B cell (primary cell): ENCODE data around the gene ATG3. TPM values are rescaled to one million over a fixed set of nuclear protein-coding genes. Genes with fewer than 3 reads are reported as not detected.
A peak's percentile ranks its signal among the peaks of the same experiment; 100 is the strongest.

Experiments used
- ATAC-seq: fragments of 200-7000 bp; cut with Tn5 transposase; one replicate; pipeline ENCODE4 v1.10.0; 2021; ENCODE audit warnings: low read depth, mild to moderate bottlenecking, moderate number of reproducible peaks, moderate library complexity
- CTCF ChIA-PET: fragments of 350-600 bp; sonication (Branson Sonifier 250); formaldehyde crosslinking; loops from one replicate; lab custom pipeline; 2021; ENCODE audit warnings: antibody characterized with exemption, inconsistent platforms; lab: Charles Lee
- POLR2A ChIA-PET: fragments of 350-600 bp; sonication (Branson Sonifier 250); formaldehyde crosslinking; loops from one replicate; lab custom pipeline; 2021; ENCODE audit warnings: antibody characterized with exemption; lab: Charles Lee
- DNase-seq: peaks from one replicate; pipeline ENCODE4 v3.0.0; 2013
- H2AFZ ChIP-seq: 2 replicates; pipeline ENCODE4 v1.6.1; 2012; ENCODE audit warnings: mild to moderate bottlenecking, low read depth, low read length; ENCODE audit not compliant: insufficient read depth, poor library complexity, severe bottlenecking
- H3K27ac ChIP-seq, 2 donors: 1 replicate in 1 of 2; 2 replicates in 1 of 2; pipeline ENCODE4 v1.5.1; 2012 to 2013; ENCODE audit warnings: low read length in 2 of 2, mild to moderate bottlenecking in 2 of 2, moderate library complexity in 1 of 2
- H3K27me3 ChIP-seq, 4 experiments: fragments of 200-600 bp in 1 of 4; sonication (generic) in 1 of 4; replicated peaks in 1 of 4; 1 replicate in 2 of 4; 2 replicates in 2 of 4; pipeline versions ENCODE4 v1.6.1 to v1.7.0; 2013 to 2016; ENCODE audit warnings: low read length in 3 of 4, mild to moderate bottlenecking in 2 of 4, mixed read lengths in 1 of 4, moderate library complexity in 1 of 4; ENCODE audit not compliant: insufficient read depth in 4 of 4, control insufficient read depth in 3 of 4; ENCODE audit errors: control extremely low read depth in 1 of 4
- H3K36me3 ChIP-seq, 2 experiments: replicated peaks in 1 of 2; 1 replicate in 1 of 2; 2 replicates in 1 of 2; pipeline versions ENCODE4 v1.6.1 to v1.7.1; 2013; ENCODE audit warnings: low read length in 1 of 2; ENCODE audit not compliant: insufficient read depth in 2 of 2, control insufficient read depth in 1 of 2; ENCODE audit errors: control extremely low read depth in 1 of 2, extremely low read depth in 1 of 2
- H3K4me1 ChIP-seq, 2 donors: fragments of 200-600 bp in 1 of 2; sonication (generic) in 1 of 2; 1 replicate in 1 of 2; 2 replicates in 1 of 2; pipeline versions ENCODE4 v1.5.1 to v1.6.1; 2013 to 2017; ENCODE audit warnings: low read length in 2 of 2; ENCODE audit not compliant: control insufficient read depth in 2 of 2, insufficient read depth in 2 of 2
- H3K4me2 ChIP-seq: replicated peaks from 2 replicates; pipeline ENCODE3; 2012; ENCODE audit warnings: mild to moderate bottlenecking, low read depth, low read length; ENCODE audit not compliant: poor library complexity, severe bottlenecking
- H3K4me3 ChIP-seq, 5 experiments: fragments of 200-600 bp in 1 of 5; sonication (generic) in 1 of 5; 1 replicate in 3 of 5; 2 replicates in 2 of 5; pipeline versions ENCODE4 v1.5.1 to v1.7.0; 2011 to 2016; ENCODE audit warnings: low read length in 4 of 5, mild to moderate bottlenecking in 4 of 5, low read depth in 2 of 5, control low read depth in 1 of 5, moderate library complexity in 1 of 5; ENCODE audit not compliant: insufficient read depth in 1 of 5; ENCODE audit errors: control extremely low read depth in 1 of 5, extremely low read depth in 1 of 5
- H3K79me2 ChIP-seq: fragments of 200-600 bp; sonication (generic); one replicate; pipeline ENCODE4 v1.6.0; 2016; ENCODE audit warnings: low read length; ENCODE audit not compliant: control insufficient read depth, insufficient read depth
- H3K9ac ChIP-seq: fragments of 200-600 bp; sonication (generic); 2 replicates; pipeline ENCODE4 v1.6.1; 2017; ENCODE audit warnings: mild to moderate bottlenecking, low read length, moderate library complexity
- H3K9me3 ChIP-seq, 3 donors: one replicate each; pipeline versions ENCODE4 v1.6.1 to v1.7.1; 2013; ENCODE audit warnings: low read length in 2 of 3; ENCODE audit not compliant: control insufficient read depth in 2 of 3, insufficient read depth in 1 of 3; ENCODE audit errors: control extremely low read depth in 1 of 3
- H4K20me1 ChIP-seq: 2 replicates; pipeline ENCODE4 v1.6.0; 2012; ENCODE audit warnings: mild to moderate bottlenecking, low read length; ENCODE audit not compliant: insufficient read depth, control insufficient read depth, poor library complexity, severe bottlenecking
- H3K27ac Mint-ChIP-seq: one replicate; pipeline ENCODE4 v1.8.0; 2021; ENCODE audit warnings: mixed read lengths
- H3K27me3 Mint-ChIP-seq: one replicate; pipeline ENCODE4 v1.8.0; 2021; ENCODE audit warnings: mixed read lengths
- H3K4me1 Mint-ChIP-seq: one replicate; pipeline ENCODE4 v1.8.0; 2021; ENCODE audit warnings: mixed read lengths
- H3K4me3 Mint-ChIP-seq: one replicate; pipeline ENCODE4 v1.8.0; 2021; ENCODE audit warnings: mixed read lengths
- H3K9me3 Mint-ChIP-seq: one replicate; pipeline ENCODE4 v1.8.0; 2022; ENCODE audit warnings: mixed read lengths; ENCODE audit not compliant: insufficient read depth
- EZH2 ChIP-seq: IDR thresholded peaks from 2 replicates; pipeline ENCODE4 v1.6.1; 2012; ENCODE audit warnings: borderline replicate concordance, low read depth, mild to moderate bottlenecking, moderate library complexity, low read length; ENCODE audit not compliant: insufficient read depth, poor library complexity, severe bottlenecking
- WGBS: methylation state at CpG from one replicate; pipeline ENCODE4 v1.1.5; 2013; ENCODE audit warnings: missing lambda C conversion rate; ENCODE audit not compliant: insufficient coverage; 5-methylcytosine and 5-hydroxymethylcytosine counted together
- intact Hi-C: fragments of 100-400 bp; cut with micrococcal nuclease; formaldehyde crosslinking; loops from one replicate; pipeline ENCODE4 v1.10.0; 2022
- polyA plus RNA-seq: library from polyadenylated mRNA; depleted of rRNA; stranded (reverse); fragments of >200 nt; gene quantifications from 2 replicates; pipeline ENCODE4 v1.2.3, GENCODE V29; 2012
- total RNA-seq, 2 donors: library from RNA; stranded (reverse); fragments of 120-200 nt in 1 of 2; gene quantifications; 1 replicate in 1 of 2; 2 replicates in 1 of 2; pipeline versions ENCODE4 v1.2.3 to v1.2.4, GENCODE V29; 2013 to 2022
- TF ChIP-seq, protein P1 (sequence below): fragments of 200-600 bp; IDR thresholded peaks from one replicate; pipeline ENCODE4 v1.8.0; 2022; ENCODE audit warnings: antibody characterized with exemption, mild to moderate bottlenecking

The ATG3 gene
- total and polyA plus RNA-seq, 2 donors (not counting 1 experiment from before 2014, with no cell fraction given), result 25.2 to 54.9 TPM

DNA sequence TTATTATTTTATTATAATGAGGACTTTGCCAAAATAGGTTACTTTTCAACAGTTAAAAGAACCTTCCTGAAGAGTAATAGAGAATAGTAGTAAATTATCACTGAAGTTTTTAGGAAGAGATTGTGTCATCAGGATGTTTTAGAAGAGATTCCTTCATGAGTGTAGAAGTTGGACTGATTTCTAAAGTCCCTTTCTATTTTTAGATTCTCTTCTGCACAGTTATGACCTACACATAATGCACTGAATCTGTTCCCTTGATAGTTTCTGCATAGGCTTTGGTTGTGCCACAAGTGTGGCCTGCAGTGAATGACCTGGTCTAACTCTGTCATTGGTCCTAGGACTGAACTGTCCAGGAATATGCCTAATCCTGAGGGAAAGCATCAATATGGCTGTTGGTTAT is 24.0 kb upstream of the ATG3 start:
- no peak overlapping the region for H2AFZ ChIP-seq
- CTCF ChIA-PET, result interaction anchor here (1.6 kb wide), 1 partner anchor 57 kb away, joined by 4 read pairs; no protein-coding TSS in a partner anchor
- no peak overlapping the region for H3K4me3 ChIP-seq
- H3K27me3 ChIP-seq, result no peaks in the 10 kb centered on the region
- ATAC-seq, result no peak
- H3K9me3 ChIP-seq, result no peaks in the 10 kb centered on the region
- H3K79me2 ChIP-seq, result no peaks in the 10 kb centered on the region
- DNase-seq, result no peak
- H3K27ac ChIP-seq, result peak overlapping the region in 1 of 2 donors; percentile 3
- peaks cover 11 to 39% of the 10 kb centered on the region in 2 experiments for H3K36me3 ChIP-seq
- H3K9ac ChIP-seq, result no peak overlapping the region
- no peak for TF ChIP-seq EZH2
- TF ChIP-seq, protein P1, sequence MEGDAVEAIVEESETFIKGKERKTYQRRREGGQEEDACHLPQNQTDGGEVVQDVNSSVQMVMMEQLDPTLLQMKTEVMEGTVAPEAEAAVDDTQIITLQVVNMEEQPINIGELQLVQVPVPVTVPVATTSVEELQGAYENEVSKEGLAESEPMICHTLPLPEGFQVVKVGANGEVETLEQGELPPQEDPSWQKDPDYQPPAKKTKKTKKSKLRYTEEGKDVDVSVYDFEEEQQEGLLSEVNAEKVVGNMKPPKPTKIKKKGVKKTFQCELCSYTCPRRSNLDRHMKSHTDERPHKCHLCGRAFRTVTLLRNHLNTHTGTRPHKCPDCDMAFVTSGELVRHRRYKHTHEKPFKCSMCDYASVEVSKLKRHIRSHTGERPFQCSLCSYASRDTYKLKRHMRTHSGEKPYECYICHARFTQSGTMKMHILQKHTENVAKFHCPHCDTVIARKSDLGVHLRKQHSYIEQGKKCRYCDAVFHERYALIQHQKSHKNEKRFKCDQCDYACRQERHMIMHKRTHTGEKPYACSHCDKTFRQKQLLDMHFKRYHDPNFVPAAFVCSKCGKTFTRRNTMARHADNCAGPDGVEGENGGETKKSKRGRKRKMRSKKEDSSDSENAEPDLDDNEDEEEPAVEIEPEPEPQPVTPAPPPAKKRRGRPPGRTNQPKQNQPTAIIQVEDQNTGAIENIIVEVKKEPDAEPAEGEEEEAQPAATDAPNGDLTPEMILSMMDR, result no peak
- H3K4me1 ChIP-seq, result peaks cover 10 to 21% of the 10 kb centered on the region in 2 donors
- H4K20me1 ChIP-seq, result no peaks in the 10 kb centered on the region
- Mint-ChIP-seq H3K27me3 (no peaks in the 10 kb centered on the region), H3K27ac (peak overlapping the region; percentile 76), H3K9me3 (no peaks in the 10 kb centered on the region), H3K4me3 (no peak overlapping the region), H3K4me1 (peaks cover 25% of the 10 kb centered on the region)
- H3K4me2 ChIP-seq, result peak overlapping the region; percentile 3
- POLR2A ChIA-PET, result no interaction called here
- intact Hi-C loops, result no loop called here

DNA sequence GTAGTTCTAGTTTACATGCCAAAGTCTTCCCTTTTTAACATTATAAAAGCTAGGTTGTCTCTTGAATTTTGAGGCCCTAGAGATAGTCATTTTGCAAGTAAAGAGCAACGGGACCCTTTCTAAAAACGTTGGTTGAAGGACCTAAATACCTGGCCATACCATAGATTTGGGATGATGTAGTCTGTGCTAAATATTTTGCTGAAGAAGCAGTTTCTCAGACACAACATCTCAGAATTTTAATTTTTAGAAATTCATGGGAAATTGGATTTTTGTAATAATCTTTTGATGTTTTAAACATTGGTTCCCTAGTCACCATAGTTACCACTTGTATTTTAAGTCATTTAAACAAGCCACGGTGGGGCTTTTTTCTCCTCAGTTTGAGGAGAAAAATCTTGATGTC is 21.3 kb upstream of the ATG3 start:
- Histone ChIP-seq H3K27ac (no peak overlapping the region), H3K9me3 (no peaks in the 10 kb centered on the region), H3K9ac (no peak overlapping the region), H3K4me1 (peaks cover 28 to 36% of the 10 kb centered on the region in 2 donors), H3K79me2 (no peaks in the 10 kb centered on the region), H4K20me1 (no peaks in the 10 kb centered on the region), H2AFZ (no peak overlapping the region), H3K36me3 (peaks cover 6 to 38% of the 10 kb centered on the region in 2 experiments), H3K4me2 (no peak overlapping the region), H3K27me3 (no peaks in the 10 kb centered on the region), H3K4me3 (no peak overlapping the region)
- no peak for ATAC-seq
- H3K27ac Mint-ChIP-seq, result no peak overlapping the region
- no peaks in the 10 kb centered on the region for H3K9me3 Mint-ChIP-seq
- H3K4me1 Mint-ChIP-seq, result peaks cover 35% of the 10 kb centered on the region
- intact Hi-C loops, result loop anchor here (2.0 kb wide), 1 partner anchor 396 kb away; no protein-coding TSS in a partner anchor
- no peak overlapping the region for H3K4me3 Mint-ChIP-seq
- POLR2A ChIA-PET, result no interaction called here
- WGBS, result no CpG with 5 or more reads among the region's 3 CpGs
- no peak for DNase-seq
- TF ChIP-seq EZH2, result no peak
- TF ChIP-seq, protein P1, result no peak
- CTCF ChIA-PET, result interaction anchor here (1.1 to 2.8 kb wide), 8 partner anchors 47 to 446 kb away, joined by 3 to 23 read pairs (median 5); partner anchors contain the start of gene GTPBP8
- H3K27me3 Mint-ChIP-seq, result no peaks in the 10 kb centered on the region
